IPS-18a (cell line): ENCODE data around the gene ANKRD6.

Experiments used
- H3K27ac ChIP-seq: one replicate; pipeline ENCODE4 v1.5.1; 2013; ENCODE audit warnings: low read length
- H3K27me3 ChIP-seq: one replicate; pipeline ENCODE4 v1.6.1; 2013; ENCODE audit warnings: mild to moderate bottlenecking, low read length; ENCODE audit not compliant: control insufficient read depth, insufficient read depth
- H3K36me3 ChIP-seq: one replicate; pipeline ENCODE4 v1.6.1; 2013; ENCODE audit warnings: low read depth, low read length; ENCODE audit not compliant: control insufficient read depth
- H3K4me1 ChIP-seq: one replicate; pipeline ENCODE4 v1.6.1; 2013; ENCODE audit warnings: low read depth, low read length; ENCODE audit not compliant: control insufficient read depth
- H3K4me3 ChIP-seq: one replicate; pipeline ENCODE4 v1.5.1; 2013; ENCODE audit warnings: low read length
- H3K9ac ChIP-seq: one replicate; pipeline ENCODE4 v1.6.1; 2013; ENCODE audit warnings: mild to moderate bottlenecking, low read length, moderate library complexity
- H3K9me3 ChIP-seq: one replicate; pipeline ENCODE4 v1.6.1; 2013; ENCODE audit warnings: low read depth, low read length; ENCODE audit not compliant: control insufficient read depth

ANKRD6 gene

DNA sequence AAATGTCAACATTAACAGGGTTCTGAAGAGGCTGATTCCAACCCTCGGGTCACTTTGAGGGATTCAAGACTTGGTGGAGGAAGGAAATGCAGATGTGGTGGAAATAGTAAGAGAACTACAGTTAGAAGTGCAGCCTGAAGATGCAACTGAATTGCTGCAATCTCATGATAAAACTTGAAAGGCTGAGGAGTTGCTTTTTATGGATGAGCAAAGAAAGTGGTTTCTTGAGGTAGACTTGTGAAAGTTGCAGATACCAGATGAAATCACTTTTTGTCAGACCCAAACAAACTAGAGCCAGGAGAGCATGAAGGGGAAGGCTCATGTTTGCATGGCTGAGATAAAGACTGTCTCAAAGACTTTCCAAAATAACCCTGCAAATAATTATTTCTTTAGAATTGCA, 16.2 kb downstream of the ANKRD6 start:
- no peaks in the 10 kb centered on the region for H3K27me3 ChIP-seq
- H3K27ac ChIP-seq: no peak overlapping the region
- no peak overlapping the region for H3K9ac ChIP-seq
- no peaks in the 10 kb centered on the region for H3K9me3 ChIP-seq
- no peak overlapping the region for H3K4me3 ChIP-seq
- H3K4me1 ChIP-seq: no peaks in the 10 kb centered on the region
- no peaks in the 10 kb centered on the region for H3K36me3 ChIP-seq

DNA sequence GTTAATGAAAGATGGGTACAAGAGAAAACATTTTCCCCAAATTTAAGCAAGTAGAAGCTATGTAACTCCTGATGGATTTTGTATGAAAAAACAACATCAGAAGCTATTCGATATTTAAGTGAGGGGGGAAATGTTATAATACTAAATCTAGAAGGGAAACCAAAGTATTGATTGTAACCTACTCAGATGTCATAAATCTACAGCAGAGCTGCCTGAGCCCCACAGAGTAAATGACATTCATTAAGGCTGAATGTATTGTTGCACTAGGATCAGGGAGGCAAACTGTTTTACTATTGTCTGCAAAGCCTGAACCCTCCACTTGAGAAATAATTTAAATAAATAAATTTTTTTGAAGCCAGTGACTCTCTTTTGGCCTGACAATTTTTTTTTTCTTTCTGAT, 19.3 kb downstream of the ANKRD6 start:
- Histone ChIP-seq H3K4me3 (no peak overlapping the region), H3K36me3 (no peaks in the 10 kb centered on the region), H3K9ac (no peak overlapping the region), H3K27me3 (no peaks in the 10 kb centered on the region), H3K4me1 (no peaks in the 10 kb centered on the region), H3K9me3 (no peaks in the 10 kb centered on the region), H3K27ac (no peak overlapping the region)

DNA sequence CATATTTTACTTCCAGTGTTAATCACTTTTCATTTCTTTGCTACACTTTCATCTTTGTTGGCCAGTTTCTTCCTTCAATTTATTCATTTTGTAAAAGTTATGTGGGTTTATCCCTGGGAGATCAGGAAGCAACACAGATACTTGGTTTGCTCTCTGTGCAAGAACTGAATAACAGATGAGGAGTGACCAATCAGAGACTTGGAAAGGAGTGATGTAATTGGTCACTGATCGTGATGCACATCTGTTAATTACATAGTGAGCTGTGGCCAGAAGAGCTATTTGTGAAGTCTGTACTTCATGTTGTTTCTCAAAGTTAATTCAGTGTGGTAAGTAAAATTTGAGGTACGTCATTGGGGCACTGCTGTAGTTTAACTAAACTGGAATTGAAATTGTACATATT, 21.3 kb downstream of the ANKRD6 start:
- H3K9ac ChIP-seq: no peak overlapping the region
- H3K9me3 ChIP-seq: no peaks in the 10 kb centered on the region
- no peaks in the 10 kb centered on the region for H3K27me3 ChIP-seq

DNA sequence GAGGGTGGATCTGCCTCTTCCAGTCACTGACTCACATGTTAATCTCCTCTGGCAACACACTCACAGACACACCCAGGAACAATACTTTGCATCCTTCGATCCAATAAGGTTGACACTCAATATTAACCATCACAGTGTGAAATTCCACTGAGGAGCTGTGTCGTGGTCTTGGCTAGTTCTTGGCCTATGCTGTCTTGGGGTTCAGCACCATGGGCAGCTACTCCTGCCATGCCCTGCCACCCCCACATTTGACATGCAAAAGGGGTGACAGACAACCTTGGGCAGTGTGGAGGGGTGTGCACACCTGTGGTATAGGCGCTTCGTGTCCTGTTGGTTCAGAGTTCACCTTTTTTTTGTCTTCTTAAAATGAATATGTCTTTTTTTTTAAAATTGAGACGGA, 25.8 kb downstream of the ANKRD6 start:
- Histone ChIP-seq H3K4me1 (no peaks in the 10 kb centered on the region), H3K4me3 (no peak overlapping the region), H3K27ac (no peak overlapping the region), H3K9me3 (no peaks in the 10 kb centered on the region), H3K36me3 (no peaks in the 10 kb centered on the region), H3K9ac (no peak overlapping the region), H3K27me3 (no peaks in the 10 kb centered on the region)

More for the DNA sequence above, 21.3 kb downstream of the ANKRD6 start:
- Histone ChIP-seq H3K36me3 (no peaks in the 10 kb centered on the region), H3K4me1 (no peaks in the 10 kb centered on the region), H3K27ac (no peak overlapping the region), H3K4me3 (no peak overlapping the region)

GRCh38 chr6:89459501-89459900, 26.5 kb downstream of the ANKRD6 start:
- H3K36me3 ChIP-seq: no peaks in the 10 kb centered on the region
- H3K27ac ChIP-seq: no peak overlapping the region
- no peaks in the 10 kb centered on the region for H3K4me1 ChIP-seq
- no peaks in the 10 kb centered on the region for H3K27me3 ChIP-seq
- no peak overlapping the region for H3K4me3 ChIP-seq
- no peaks in the 10 kb centered on the region for H3K9me3 ChIP-seq
- H3K9ac ChIP-seq: no peak overlapping the region

- no peaks in the 10 kb centered on the region for H3K27me3 ChIP-seq
- no peaks in the 10 kb centered on the region for H3K9me3 ChIP-seq
- H3K4me3 ChIP-seq: no peak overlapping the region
These were observed 27.8 kb downstream of the ANKRD6 start for GRCh38 chr6:89460713-89461112.

GRCh38 chr6:89462503-89462902, 29.6 kb downstream of the ANKRD6 start:
- Histone ChIP-seq H3K36me3 (no peaks in the 10 kb centered on the region), H3K4me1 (no peaks in the 10 kb centered on the region), H3K9ac (no peak overlapping the region), H3K27me3 (no peaks in the 10 kb centered on the region), H3K27ac (no peak overlapping the region), H3K9me3 (no peaks in the 10 kb centered on the region), H3K4me3 (no peak overlapping the region)

More at GRCh38 chr6:89460713-89461112, 27.8 kb downstream of the ANKRD6 start:
- no peak overlapping the region for H3K9ac ChIP-seq
- H3K36me3 ChIP-seq: no peaks in the 10 kb centered on the region
- no peaks in the 10 kb centered on the region for H3K4me1 ChIP-seq
- no peak overlapping the region for H3K27ac ChIP-seq

DNA sequence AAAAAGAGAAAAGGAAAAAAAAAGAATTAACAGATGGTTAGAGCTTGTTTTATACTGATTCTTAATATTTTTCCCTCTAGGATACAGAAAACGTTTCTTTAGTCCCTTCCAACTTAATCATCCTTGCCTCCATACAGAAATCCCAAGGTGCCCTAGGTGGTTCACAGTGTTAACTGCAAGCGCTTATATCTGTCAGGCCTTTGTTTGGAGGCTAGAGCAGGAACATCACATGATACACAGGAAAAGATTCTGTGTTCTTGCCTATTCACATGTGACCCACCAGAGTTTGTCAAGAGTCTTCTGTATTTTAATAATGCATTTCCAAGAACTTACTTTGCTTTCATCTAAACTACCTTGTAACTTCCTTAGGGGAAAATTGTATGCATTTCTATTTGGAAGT, 31.3 kb downstream of the ANKRD6 start:
- no peaks in the 10 kb centered on the region for H3K4me1 ChIP-seq
- H3K9ac ChIP-seq: no peak overlapping the region
- no peak overlapping the region for H3K4me3 ChIP-seq
- no peak overlapping the region for H3K27ac ChIP-seq
- no peaks in the 10 kb centered on the region for H3K36me3 ChIP-seq
- no peaks in the 10 kb centered on the region for H3K9me3 ChIP-seq
- no peaks in the 10 kb centered on the region for H3K27me3 ChIP-seq

DNA sequence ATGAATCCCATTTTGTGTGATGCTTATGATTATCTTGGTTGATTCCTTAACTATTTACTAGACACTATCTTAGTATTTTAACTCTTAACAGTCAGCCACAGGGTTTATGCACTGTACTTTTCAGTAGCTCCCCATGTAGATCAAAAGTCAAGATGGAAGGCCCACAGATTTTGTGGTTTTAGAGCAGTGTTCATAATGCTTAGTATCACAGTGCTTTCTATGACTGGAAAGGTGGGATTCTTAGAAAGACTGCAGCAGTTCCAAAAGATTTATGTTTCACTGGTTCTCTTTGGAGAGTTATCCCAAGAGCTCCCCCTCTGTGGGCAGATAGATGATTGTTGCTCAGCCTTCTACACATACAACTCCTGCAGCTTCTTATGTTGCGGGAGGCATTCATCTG, 34.5 kb downstream of the ANKRD6 start:
- Histone ChIP-seq H3K4me3 (no peak overlapping the region), H3K36me3 (no peaks in the 10 kb centered on the region), H3K27me3 (no peaks in the 10 kb centered on the region)

DNA sequence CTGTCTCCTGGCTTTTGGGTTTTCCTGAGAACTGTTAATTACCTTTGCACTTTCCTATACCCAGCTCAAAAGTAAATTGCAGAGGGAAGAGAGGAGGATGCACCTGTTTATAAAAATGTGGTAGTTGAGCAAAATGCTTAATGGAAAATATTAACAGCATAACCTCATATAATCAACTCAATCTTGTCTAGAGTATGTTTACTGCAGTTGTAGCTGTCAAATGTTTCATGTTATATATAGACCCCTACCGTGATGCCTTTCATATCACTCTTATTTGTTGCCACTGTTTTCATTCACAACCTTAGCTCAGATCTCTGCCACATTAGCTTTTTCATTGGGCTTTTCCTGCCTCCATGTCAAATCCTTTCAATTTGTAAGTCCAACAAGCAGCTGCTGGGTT, 36.0 kb downstream of the ANKRD6 start:
- H3K36me3 ChIP-seq: no peaks in the 10 kb centered on the region
- H3K9ac ChIP-seq: no peak overlapping the region
- H3K4me1 ChIP-seq: no peaks in the 10 kb centered on the region
- no peaks in the 10 kb centered on the region for H3K27me3 ChIP-seq
- no peak overlapping the region for H3K27ac ChIP-seq
- no peak overlapping the region for H3K4me3 ChIP-seq
- no peaks in the 10 kb centered on the region for H3K9me3 ChIP-seq

More for the DNA sequence above, 34.5 kb downstream of the ANKRD6 start:
- Histone ChIP-seq H3K4me1 (no peaks in the 10 kb centered on the region), H3K9ac (no peak overlapping the region), H3K9me3 (no peaks in the 10 kb centered on the region), H3K27ac (no peak overlapping the region)

GRCh38 chr6:89471287-89471867, 38.4 kb downstream of the ANKRD6 start:
- Histone ChIP-seq H3K9me3 (no peaks in the 10 kb centered on the region), H3K36me3 (no peaks in the 10 kb centered on the region), H3K4me3 (no peak overlapping the region), H3K27ac (no peak overlapping the region), H3K4me1 (no peaks in the 10 kb centered on the region), H3K27me3 (no peaks in the 10 kb centered on the region), H3K9ac (no peak overlapping the region)

GRCh38 chr6:89475101-89475500, 42.1 kb downstream of the ANKRD6 start:
- Histone ChIP-seq H3K27me3 (no peaks in the 10 kb centered on the region), H3K27ac (no peak overlapping the region), H3K4me1 (no peaks in the 10 kb centered on the region), H3K9me3 (no peaks in the 10 kb centered on the region), H3K4me3 (no peak overlapping the region), H3K36me3 (no peaks in the 10 kb centered on the region), H3K9ac (no peak overlapping the region)
